Measurements from ENCODE around the gene ICOSLG.

GRCh38 chr21:44199448-44199847, 41.3 kb downstream of the ICOSLG start:
- TF ChIP-seq, protein P1, sequence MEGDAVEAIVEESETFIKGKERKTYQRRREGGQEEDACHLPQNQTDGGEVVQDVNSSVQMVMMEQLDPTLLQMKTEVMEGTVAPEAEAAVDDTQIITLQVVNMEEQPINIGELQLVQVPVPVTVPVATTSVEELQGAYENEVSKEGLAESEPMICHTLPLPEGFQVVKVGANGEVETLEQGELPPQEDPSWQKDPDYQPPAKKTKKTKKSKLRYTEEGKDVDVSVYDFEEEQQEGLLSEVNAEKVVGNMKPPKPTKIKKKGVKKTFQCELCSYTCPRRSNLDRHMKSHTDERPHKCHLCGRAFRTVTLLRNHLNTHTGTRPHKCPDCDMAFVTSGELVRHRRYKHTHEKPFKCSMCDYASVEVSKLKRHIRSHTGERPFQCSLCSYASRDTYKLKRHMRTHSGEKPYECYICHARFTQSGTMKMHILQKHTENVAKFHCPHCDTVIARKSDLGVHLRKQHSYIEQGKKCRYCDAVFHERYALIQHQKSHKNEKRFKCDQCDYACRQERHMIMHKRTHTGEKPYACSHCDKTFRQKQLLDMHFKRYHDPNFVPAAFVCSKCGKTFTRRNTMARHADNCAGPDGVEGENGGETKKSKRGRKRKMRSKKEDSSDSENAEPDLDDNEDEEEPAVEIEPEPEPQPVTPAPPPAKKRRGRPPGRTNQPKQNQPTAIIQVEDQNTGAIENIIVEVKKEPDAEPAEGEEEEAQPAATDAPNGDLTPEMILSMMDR (conservative IDR thresholded peaks at IDR 0.05; ENCODE audit: low read depth in 2 of 2) = no peak
- TF ChIP-seq, protein P2, sequence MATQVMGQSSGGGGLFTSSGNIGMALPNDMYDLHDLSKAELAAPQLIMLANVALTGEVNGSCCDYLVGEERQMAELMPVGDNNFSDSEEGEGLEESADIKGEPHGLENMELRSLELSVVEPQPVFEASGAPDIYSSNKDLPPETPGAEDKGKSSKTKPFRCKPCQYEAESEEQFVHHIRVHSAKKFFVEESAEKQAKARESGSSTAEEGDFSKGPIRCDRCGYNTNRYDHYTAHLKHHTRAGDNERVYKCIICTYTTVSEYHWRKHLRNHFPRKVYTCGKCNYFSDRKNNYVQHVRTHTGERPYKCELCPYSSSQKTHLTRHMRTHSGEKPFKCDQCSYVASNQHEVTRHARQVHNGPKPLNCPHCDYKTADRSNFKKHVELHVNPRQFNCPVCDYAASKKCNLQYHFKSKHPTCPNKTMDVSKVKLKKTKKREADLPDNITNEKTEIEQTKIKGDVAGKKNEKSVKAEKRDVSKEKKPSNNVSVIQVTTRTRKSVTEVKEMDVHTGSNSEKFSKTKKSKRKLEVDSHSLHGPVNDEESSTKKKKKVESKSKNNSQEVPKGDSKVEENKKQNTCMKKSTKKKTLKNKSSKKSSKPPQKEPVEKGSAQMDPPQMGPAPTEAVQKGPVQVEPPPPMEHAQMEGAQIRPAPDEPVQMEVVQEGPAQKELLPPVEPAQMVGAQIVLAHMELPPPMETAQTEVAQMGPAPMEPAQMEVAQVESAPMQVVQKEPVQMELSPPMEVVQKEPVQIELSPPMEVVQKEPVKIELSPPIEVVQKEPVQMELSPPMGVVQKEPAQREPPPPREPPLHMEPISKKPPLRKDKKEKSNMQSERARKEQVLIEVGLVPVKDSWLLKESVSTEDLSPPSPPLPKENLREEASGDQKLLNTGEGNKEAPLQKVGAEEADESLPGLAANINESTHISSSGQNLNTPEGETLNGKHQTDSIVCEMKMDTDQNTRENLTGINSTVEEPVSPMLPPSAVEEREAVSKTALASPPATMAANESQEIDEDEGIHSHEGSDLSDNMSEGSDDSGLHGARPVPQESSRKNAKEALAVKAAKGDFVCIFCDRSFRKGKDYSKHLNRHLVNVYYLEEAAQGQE (IDR thresholded peaks at IDR 0.05; ENCODE audit: unreplicated experiment) = no peak
- TF ChIP-seq ETS1 (IDR thresholded peaks at IDR 0.05) (no peak), EZH2 (IDR thresholded peaks at IDR 0.05; ENCODE audit: low read depth, unreplicated experiment) (no peak), NANOG (IDR thresholded peaks at IDR 0.05; ENCODE audit: borderline replicate concordance) (no peak)

All from GM23338 (cell line).